ENCODE measurements around the gene CIITA.
"Not testable (repeated sequence)": the region's sequence is repeated elsewhere in the genome, so short reads cannot be mapped to it uniquely, and the experiment has no call there.

The CIITA gene

GRCh38 chr16:10959161-10959560 is 82.2 kb downstream of the CIITA start:
- no peak for TF ChIP-seq CTCF (conservative IDR thresholded peaks at IDR 0.05)
- TF ChIP-seq ZFX (IDR thresholded peaks at IDR 0.05) = no peak
- no peak overlapping the region for H3K27ac ChIP-seq

GRCh38 chr16:10961231-10961630 is 84.2 kb downstream of the CIITA start:
- no peak overlapping the region for H3K27ac ChIP-seq
- TF ChIP-seq CTCF (conservative IDR thresholded peaks at IDR 0.05) (no peak), ZFX (IDR thresholded peaks at IDR 0.05) (no peak)

GRCh38 chr16:10964039-10964890 is 87.3 kb downstream of the CIITA start:
- H3K27ac ChIP-seq = no peak overlapping the region
- TF ChIP-seq CTCF (conservative IDR thresholded peaks at IDR 0.05) (peak; percentile 96), ZFX (IDR thresholded peaks at IDR 0.05) (no peak)

- no peak overlapping the region for H3K27ac ChIP-seq
- TF ChIP-seq CTCF (conservative IDR thresholded peaks at IDR 0.05) = no peak
- TF ChIP-seq ZFX (IDR thresholded peaks at IDR 0.05) = no peak
These were observed 87.9 kb downstream of the CIITA start for GRCh38 chr16:10964891-10965326.

GRCh38 chr16:10965440-10966061 is 88.5 kb downstream of the CIITA start:
- TF ChIP-seq CTCF (conservative IDR thresholded peaks at IDR 0.05) (no peak), ZFX (IDR thresholded peaks at IDR 0.05) (no peak)
- H3K27ac ChIP-seq = no peak overlapping the region

GRCh38 chr16:10966129-10966528 is 89.1 kb downstream of the CIITA start:
- TF ChIP-seq CTCF (conservative IDR thresholded peaks at IDR 0.05) (no peak), ZFX (IDR thresholded peaks at IDR 0.05) (no peak)
- H3K27ac ChIP-seq = no peak overlapping the region

- H3K27ac ChIP-seq = not testable (repeated sequence)
These were observed 89.6 kb downstream of the CIITA start for GRCh38 chr16:10966559-10966958.

Data from C4-2B (cell line).